Testis (tissue), 3 donors: ENCODE results near the gene BRI3. TPM values are rescaled to one million over a fixed set of nuclear protein-coding genes. Genes with fewer than 3 reads are reported as not detected.

Source experiments
- DNase-seq: peaks from one replicate; pipeline ENCODE4 v3.0.0-alpha.2; 2019
- H3K27ac ChIP-seq, 2 donors: fragments of 200-600 bp; sonication (generic); one replicate each; pipeline ENCODE4 v1.5.1; 2019
- H3K27me3 ChIP-seq: fragments of 200-600 bp; sonication (generic); one replicate; pipeline ENCODE4 v1.5.1; 2019
- H3K36me3 ChIP-seq: fragments of 200-600 bp; sonication (generic); one replicate; pipeline ENCODE4 v1.5.1; 2017; ENCODE audit warnings: low read depth; ENCODE audit errors: missing control alignments
- H3K4me1 ChIP-seq: fragments of 200-600 bp; sonication (generic); one replicate; pipeline ENCODE4 v1.5.1; 2019
- H3K4me3 ChIP-seq, 2 donors: fragments of 200-600 bp; sonication (generic); one replicate each; pipeline ENCODE4 v1.5.1; 2017 to 2019
- H3K9me3 ChIP-seq: fragments of 200-600 bp; sonication (generic); one replicate; pipeline ENCODE4 v1.5.1; 2017
- POLR2A ChIP-seq: fragments of 450-650 bp; IDR thresholded peaks from one replicate; pipeline ENCODE4 v1.6.1; 2017; ENCODE audit warnings: antibody characterized with exemption, mild to moderate bottlenecking, moderate library complexity
- WGBS, 2 donors: methylation state at CpG; one replicate each; pipeline ENCODE4 v1.1.5; 2018; 5-methylcytosine and 5-hydroxymethylcytosine counted together
- intact Hi-C: fragments of 100-400 bp; cut with DNase I; formaldehyde crosslinking; loops from one replicate; pipeline ENCODE4 v1.15.1; 2023; ENCODE audit warnings: low total_unique reads
- polyA plus RNA-seq: library from polyadenylated mRNA; stranded (reverse); fragments of 350-450 nt; fragmentation: Illumina TruSeq; extraction: RNeasy Lipid Tissue Mini Kit (QIAGEN cat#74804); gene quantifications from one replicate; pipeline ENCODE4 v1.2.3, GENCODE V29; 2014; ENCODE audit warnings: low read depth, low replicate concordance; ENCODE audit not compliant: insufficient read depth
- total RNA-seq, 2 donors: library from RNA; depleted of rRNA; stranded (reverse); fragments of >200 nt; gene quantifications; one replicate each; pipeline ENCODE4 v1.2.3, GENCODE V29; 2016
- TF ChIP-seq, protein P1 (sequence below), 3 experiments: fragments of 450-650 bp in 2 of 3; fragments of 200-600 bp in 1 of 3; sonication (generic) in 1 of 3; IDR thresholded peaks; one replicate each; pipeline ENCODE4 v1.5.1; 2016 to 2019; ENCODE audit warnings: antibody characterized with exemption in 3 of 3, mild to moderate bottlenecking in 2 of 3, moderate library complexity in 1 of 3

Gene BRI3
- total and polyA plus RNA-seq, 3 donors from 2014 or later, result 61.1 to 167 (median 76.3) TPM

- intact Hi-C loops, result no loop called here
- no peaks in the 10 kb centered on the region for H3K36me3 ChIP-seq
- DNase-seq, result no peak
- peaks cover 52% of the 10 kb centered on the region for H3K4me1 ChIP-seq
- H3K27me3 ChIP-seq, result no peaks in the 10 kb centered on the region
- H3K9me3 ChIP-seq, result no peaks in the 10 kb centered on the region
- H3K27ac ChIP-seq, result peak overlapping the region; percentile 94 to 97
- 20 to 30% methylated on average over 16 of the region's 16 CpGs for WGBS, 2 donors
- H3K4me3 ChIP-seq, result peak overlapping the region; percentile 92 to 100
- TF ChIP-seq, protein P1, sequence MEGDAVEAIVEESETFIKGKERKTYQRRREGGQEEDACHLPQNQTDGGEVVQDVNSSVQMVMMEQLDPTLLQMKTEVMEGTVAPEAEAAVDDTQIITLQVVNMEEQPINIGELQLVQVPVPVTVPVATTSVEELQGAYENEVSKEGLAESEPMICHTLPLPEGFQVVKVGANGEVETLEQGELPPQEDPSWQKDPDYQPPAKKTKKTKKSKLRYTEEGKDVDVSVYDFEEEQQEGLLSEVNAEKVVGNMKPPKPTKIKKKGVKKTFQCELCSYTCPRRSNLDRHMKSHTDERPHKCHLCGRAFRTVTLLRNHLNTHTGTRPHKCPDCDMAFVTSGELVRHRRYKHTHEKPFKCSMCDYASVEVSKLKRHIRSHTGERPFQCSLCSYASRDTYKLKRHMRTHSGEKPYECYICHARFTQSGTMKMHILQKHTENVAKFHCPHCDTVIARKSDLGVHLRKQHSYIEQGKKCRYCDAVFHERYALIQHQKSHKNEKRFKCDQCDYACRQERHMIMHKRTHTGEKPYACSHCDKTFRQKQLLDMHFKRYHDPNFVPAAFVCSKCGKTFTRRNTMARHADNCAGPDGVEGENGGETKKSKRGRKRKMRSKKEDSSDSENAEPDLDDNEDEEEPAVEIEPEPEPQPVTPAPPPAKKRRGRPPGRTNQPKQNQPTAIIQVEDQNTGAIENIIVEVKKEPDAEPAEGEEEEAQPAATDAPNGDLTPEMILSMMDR (IDR thresholded peaks at IDR 0.05), result no peak
- TF ChIP-seq POLR2A, result no peak
Measured at GRCh38 chr7:98282703-98283102, 1.2 kb downstream of the BRI3 start.

DNA sequence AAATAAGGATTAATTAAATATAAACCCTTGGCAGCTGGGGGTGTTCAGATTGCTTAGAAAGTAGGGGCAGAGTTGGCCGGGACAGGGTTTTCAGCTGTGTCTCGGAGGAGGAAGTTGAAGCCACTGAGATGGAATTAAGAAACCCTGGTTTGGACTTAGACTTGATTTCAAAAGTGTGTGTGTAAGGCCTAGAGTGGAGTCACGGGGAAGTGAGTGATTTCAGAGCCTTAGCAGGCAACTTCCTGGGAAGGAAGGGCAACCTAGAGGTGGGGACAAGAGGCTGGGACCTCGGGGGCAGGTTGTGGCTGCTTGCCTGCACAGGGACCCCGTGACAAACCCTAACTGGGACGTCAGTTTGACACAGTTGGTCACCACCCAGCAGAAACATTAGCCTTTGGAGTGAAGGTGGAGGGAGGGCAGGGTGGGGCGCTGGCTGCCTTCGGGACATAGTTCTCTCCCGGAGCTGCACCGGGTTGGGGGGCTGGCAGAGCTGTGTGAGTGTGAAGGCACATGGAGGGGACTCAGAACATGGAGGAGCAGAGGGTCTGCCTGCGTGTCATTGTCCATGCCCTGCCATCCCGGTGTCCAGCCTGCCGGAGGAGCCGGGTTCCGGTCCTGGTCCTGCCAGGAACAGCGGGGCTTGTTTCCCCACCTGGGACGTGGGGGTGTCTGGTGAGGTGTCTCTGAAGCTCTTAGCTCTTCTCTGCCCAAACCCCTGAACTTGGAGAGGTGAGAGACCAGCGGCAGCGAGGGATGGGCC is 1.8 kb downstream of the BRI3 start:
- H3K4me1 ChIP-seq, result peaks cover 53% of the 10 kb centered on the region

GRCh38 chr7:98283887-98284222 is 2.4 kb downstream of the BRI3 start:
- Histone ChIP-seq H3K4me3 (peak overlapping the region in 1 of 2 donors; percentile 100), H3K27me3 (no peaks in the 10 kb centered on the region), H3K9me3 (no peaks in the 10 kb centered on the region), H3K27ac (peak overlapping the region; percentile 94 to 97), H3K4me1 (peaks cover 53% of the 10 kb centered on the region), H3K36me3 (no peaks in the 10 kb centered on the region)
- TF ChIP-seq, protein P1 (IDR thresholded peaks at IDR 0.05), result no peak
- no peak for TF ChIP-seq POLR2A
- intact Hi-C loops, result no loop called here
- 76 to 80% methylated on average over 4 to 8 of the region's 8 CpGs for WGBS, 2 donors
- no peak for DNase-seq

More for the DNA sequence above, 1.8 kb downstream of the BRI3 start:
- no peaks in the 10 kb centered on the region for H3K36me3 ChIP-seq
- DNase-seq, result peak; percentile 36
- whole genome bisulfite sequencing, 2 donors, result 53 to 63% methylated on average over 11 to 19 of the region's 19 CpGs
- H3K27ac ChIP-seq, result peak overlapping the region; percentile 94 to 97
- TF ChIP-seq POLR2A, result no peak
- TF ChIP-seq, protein P1 (IDR thresholded peaks at IDR 0.05), result no peak
- no peaks in the 10 kb centered on the region for H3K9me3 ChIP-seq
- H3K4me3 ChIP-seq, result peak overlapping the region; percentile 92 to 100
- no peaks in the 10 kb centered on the region for H3K27me3 ChIP-seq
- intact Hi-C loops, result no loop called here

GRCh38 chr7:98284335-98285036 is 3.0 kb downstream of the BRI3 start:
- Histone ChIP-seq H3K36me3 (no peaks in the 10 kb centered on the region), H3K9me3 (no peaks in the 10 kb centered on the region), H3K27me3 (no peaks in the 10 kb centered on the region), H3K27ac (peak overlapping the region; percentile 94 to 97), H3K4me1 (peaks cover 53% of the 10 kb centered on the region), H3K4me3 (peak overlapping the region in 1 of 2 donors; percentile 100)
- no peak for TF ChIP-seq POLR2A
- TF ChIP-seq, protein P1 (IDR thresholded peaks at IDR 0.05), result no peak
- peak; percentile 56 for DNase-seq
- WGBS, 2 donors, result 48% methylated on average over 20 of the region's 20 CpGs; no CpG with 5 or more reads in 1 of the 2 donors
- intact Hi-C loops, result no loop called here
